ENCODE data around the gene ANKS1A. TPM values are rescaled to one million over a fixed set of nuclear protein-coding genes. Genes with fewer than 3 reads are reported as not detected.
"Not testable (repeated sequence)": the region's sequence is repeated elsewhere in the genome, so short reads cannot be mapped to it uniquely, and the experiment has no call there.

The ANKS1A gene
- total RNA-seq, 2 experiments from 2014 or later: 7.4 to 9.1 TPM

DNA sequence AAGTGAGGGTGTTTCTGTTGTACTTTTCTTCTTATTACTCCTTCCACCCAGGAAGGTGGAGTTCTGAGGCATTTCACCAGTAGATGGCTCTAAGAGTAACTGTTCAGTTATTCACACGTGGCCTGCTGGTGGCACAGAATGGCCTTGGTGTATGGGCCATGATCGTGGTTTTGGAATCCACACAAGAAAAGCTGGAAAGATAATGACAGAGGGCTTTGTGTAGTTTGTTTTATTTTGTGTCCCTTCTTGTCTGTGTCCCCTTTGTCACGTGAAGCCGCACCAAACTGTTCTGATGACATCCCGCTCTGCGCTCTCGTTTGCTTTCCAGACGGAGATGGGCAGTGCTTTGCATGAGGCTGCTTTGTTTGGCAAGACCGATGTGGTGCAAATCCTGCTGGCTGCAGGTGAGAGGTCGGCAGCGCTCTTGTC, 93.4 kb downstream of the ANKS1A start:
- DNase-seq: no peak
- Mint-ChIP-seq H3K27ac (no peak overlapping the region), H3K4me3 (no peak overlapping the region), H3K9me3 (ENCODE audit: low read depth) (no peaks in the 10 kb centered on the region), H3K4me1 (no peaks in the 10 kb centered on the region), H3K27me3 (no peaks in the 10 kb centered on the region), H3K36me3 (ENCODE audit: low read depth) (peaks cover 4% of the 10 kb centered on the region)
- CTCF ChIA-PET: interaction anchor here (0.6 kb wide), 1 partner anchor 114 kb away, joined by 4 read pairs; no protein-coding TSS in a partner anchor
- POLR2A ChIA-PET: no interaction called here
- ATAC-seq: no peak
- intact Hi-C loops (cut with DNase I, micrococcal nuclease): loop anchor here in 1 of 2 experiments (10.0 kb wide), 1 partner anchor 222 kb away; no protein-coding TSS in a partner anchor

DNA sequence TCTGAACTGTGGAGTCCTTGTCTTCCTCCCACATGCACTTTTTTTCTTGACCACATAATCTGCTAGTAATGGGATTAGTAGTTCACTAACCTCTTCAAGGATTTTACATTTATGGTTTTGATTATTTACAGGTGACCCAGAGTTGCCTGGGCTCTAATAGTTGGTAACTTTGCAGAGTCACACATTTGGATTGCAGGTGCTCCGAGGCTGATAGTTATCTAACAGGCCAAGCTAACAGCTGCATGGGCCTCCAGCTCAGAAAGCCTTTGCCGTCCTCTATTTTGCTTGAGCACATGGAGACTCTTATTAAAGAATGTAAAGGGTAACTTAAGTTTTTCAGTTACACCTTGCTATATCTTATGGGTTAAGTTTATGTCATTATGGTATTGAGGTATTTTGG, 95.4 kb downstream of the ANKS1A start:
- no peaks in the 10 kb centered on the region for H3K27me3 Mint-ChIP-seq
- DNase-seq: no peak
- no peak for ATAC-seq
- POLR2A ChIA-PET: interaction anchor here (0.6 kb wide), 1 partner anchor 228 kb away, joined by 3 read pairs; no protein-coding TSS in a partner anchor
- H3K27ac Mint-ChIP-seq: no peak overlapping the region
- no peaks in the 10 kb centered on the region for H3K9me3 Mint-ChIP-seq (ENCODE audit: low read depth)
- no peak overlapping the region for H3K4me3 Mint-ChIP-seq
- no peaks in the 10 kb centered on the region for H3K4me1 Mint-ChIP-seq
- CTCF ChIA-PET: interaction anchor here (0.6 to 6.7 kb wide), 7 partner anchors 8 to 1130 kb away, joined by 3 to 61 read pairs (median 4); no protein-coding TSS in a partner anchor
- peaks cover 9% of the 10 kb centered on the region for H3K36me3 Mint-ChIP-seq (ENCODE audit: low read depth)
- intact Hi-C loops (cut with DNase I, micrococcal nuclease): loop anchor here in 1 of 2 experiments (10.0 kb wide), 1 partner anchor 220 kb away; no protein-coding TSS in a partner anchor

DNA sequence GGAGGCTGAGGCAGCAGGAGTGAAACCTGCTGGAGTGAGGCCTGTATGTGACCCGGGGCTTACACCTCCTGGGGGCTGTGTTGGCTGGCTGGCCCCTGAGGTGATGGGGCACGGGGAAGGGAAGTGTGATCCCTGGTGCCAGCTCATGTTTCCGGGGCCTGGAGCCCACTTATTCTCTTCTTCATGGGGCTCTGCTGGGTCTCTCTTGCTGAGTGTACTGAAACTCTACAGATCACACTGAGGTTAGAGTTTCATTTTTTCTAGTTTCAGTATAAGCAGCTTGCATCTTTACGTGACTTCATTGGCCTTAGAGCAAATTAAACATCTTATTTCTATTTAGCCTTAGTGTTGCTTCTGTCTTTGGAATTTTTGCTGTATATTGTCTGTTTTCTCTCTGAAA, 96.2 kb downstream of the ANKS1A start:
- no peak for DNase-seq
- H3K4me1 Mint-ChIP-seq: no peaks in the 10 kb centered on the region
- intact Hi-C loops (cut with DNase I, micrococcal nuclease): loop anchor here in 1 of 2 experiments (5.0 to 10.0 kb wide), 2 partner anchors 220 to 257 kb away; no protein-coding TSS in a partner anchor
- ChIA-PET CTCF (interaction anchor here (0.7 to 6.7 kb wide), 7 partner anchors 13 to 256 kb away, joined by 3 to 61 read pairs (median 13); no protein-coding TSS in a partner anchor), POLR2A (no interaction called here)
- H3K4me3 Mint-ChIP-seq: no peak overlapping the region
- no peak for ATAC-seq
- no peaks in the 10 kb centered on the region for H3K9me3 Mint-ChIP-seq (ENCODE audit: low read depth)
- no peaks in the 10 kb centered on the region for H3K27me3 Mint-ChIP-seq
- no peak overlapping the region for H3K27ac Mint-ChIP-seq
- H3K36me3 Mint-ChIP-seq (ENCODE audit: low read depth): peaks cover 12% of the 10 kb centered on the region

DNA sequence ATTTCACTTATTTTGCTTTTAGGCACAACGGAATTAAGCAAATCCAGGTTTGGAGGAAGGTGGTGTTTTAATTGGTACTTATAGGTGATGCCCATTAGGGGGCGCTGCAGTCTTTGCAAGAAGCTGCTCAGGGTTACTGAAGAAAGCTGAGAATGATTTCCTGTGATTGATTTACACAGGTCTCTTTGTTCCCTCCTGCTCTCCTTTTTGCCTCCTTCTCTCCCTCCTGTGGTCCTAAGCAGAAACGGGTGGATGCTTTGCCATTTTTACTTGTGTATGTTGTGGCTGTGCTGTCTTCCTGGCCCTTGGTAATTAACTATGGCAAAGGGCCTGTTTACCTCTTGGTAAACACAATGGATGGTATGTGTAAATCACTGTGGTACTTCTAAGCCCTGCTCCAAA, 97.8 kb downstream of the ANKS1A start:
- peak; percentile 70 for ATAC-seq
- Mint-ChIP-seq H3K36me3 (ENCODE audit: low read depth) (peaks cover 12% of the 10 kb centered on the region), H3K9me3 (ENCODE audit: low read depth) (no peaks in the 10 kb centered on the region), H3K27me3 (no peaks in the 10 kb centered on the region), H3K27ac (no peak overlapping the region), H3K4me3 (no peak overlapping the region), H3K4me1 (no peaks in the 10 kb centered on the region)
- intact Hi-C loops (cut with DNase I, micrococcal nuclease): loop anchor here (1.0 to 10.0 kb wide), 5 partner anchors 153 to 255 kb away; no protein-coding TSS in a partner anchor
- DNase-seq: peak; percentile 82
- ChIA-PET POLR2A (interaction anchor here (0.6 kb wide), 1 partner anchor 337 kb away, joined by 4 read pairs; no protein-coding TSS in a partner anchor), CTCF (interaction anchor here (0.6 to 6.7 kb wide), 32 partner anchors 8 to 538 kb away, joined by 3 to 61 read pairs (median 4); no protein-coding TSS in a partner anchor)

DNA sequence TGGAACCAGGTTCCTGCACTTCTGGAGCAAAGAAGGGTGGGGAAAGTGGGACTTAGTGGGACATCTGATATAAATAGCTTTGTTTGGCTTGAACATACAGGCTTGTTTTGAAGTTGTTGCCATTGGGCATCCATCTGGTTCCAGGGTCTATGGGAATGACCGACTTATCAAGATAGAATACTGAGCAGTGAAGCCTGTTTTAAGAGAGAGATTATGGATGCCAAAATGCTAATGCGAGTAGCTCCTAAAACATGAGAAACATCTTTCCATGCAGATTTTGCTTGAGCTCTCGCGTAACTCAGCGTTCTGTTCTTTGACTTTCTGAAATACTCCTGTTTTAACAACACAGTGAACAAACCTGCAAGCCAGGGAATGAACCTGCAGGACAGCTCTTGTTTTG, 98.5 kb downstream of the ANKS1A start:
- Mint-ChIP-seq H3K4me1 (no peaks in the 10 kb centered on the region), H3K36me3 (ENCODE audit: low read depth) (peaks cover 12% of the 10 kb centered on the region), H3K9me3 (ENCODE audit: low read depth) (no peaks in the 10 kb centered on the region), H3K27ac (no peak overlapping the region), H3K4me3 (no peak overlapping the region), H3K27me3 (no peaks in the 10 kb centered on the region)
- ChIA-PET CTCF (interaction anchor here (0.7 to 6.7 kb wide), 23 partner anchors 8 to 538 kb away, joined by 3 to 61 read pairs (median 5); no protein-coding TSS in a partner anchor), POLR2A (no interaction called here)
- no peak for ATAC-seq
- intact Hi-C loops (cut with DNase I, micrococcal nuclease): loop anchor here in 1 of 2 experiments (5.0 to 10.0 kb wide), 2 partner anchors 217 to 255 kb away; no protein-coding TSS in a partner anchor
- DNase-seq: no peak

DNA sequence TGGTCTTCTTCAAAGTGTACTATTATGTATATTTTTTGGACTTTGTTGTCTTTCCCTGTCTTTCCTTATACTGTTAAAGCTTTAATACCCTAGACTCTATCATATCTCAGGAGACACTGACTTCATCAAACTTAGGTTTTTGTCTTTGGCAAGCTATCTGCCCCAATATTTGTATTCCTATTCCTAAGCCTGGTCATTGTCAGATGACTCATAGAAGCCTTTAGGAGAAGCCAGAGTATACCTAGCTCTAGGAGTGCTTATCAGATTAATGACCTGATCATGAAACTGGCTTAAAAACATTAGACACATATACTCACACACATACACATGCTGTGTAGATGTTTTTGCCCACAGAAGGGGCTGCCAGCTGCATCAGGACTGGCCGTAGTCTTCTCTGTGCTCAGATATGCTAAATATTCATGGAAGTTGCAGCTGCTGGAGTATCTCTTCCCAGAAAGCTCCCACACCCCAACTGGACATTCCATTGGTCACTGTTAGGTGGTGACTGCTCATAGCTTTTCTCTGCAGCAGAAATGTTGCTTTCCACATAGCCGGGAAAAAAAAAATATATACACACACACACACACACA, 102.0 kb downstream of the ANKS1A start:
- DNase-seq: no peak
- no peak for ATAC-seq
- Mint-ChIP-seq H3K27me3 (no peaks in the 10 kb centered on the region), H3K4me3 (no peak overlapping the region), H3K9me3 (ENCODE audit: low read depth) (no peaks in the 10 kb centered on the region), H3K4me1 (no peaks in the 10 kb centered on the region), H3K27ac (no peak overlapping the region), H3K36me3 (ENCODE audit: low read depth) (peaks cover 20% of the 10 kb centered on the region)
- POLR2A ChIA-PET: no interaction called here
- intact Hi-C loops (cut with DNase I, micrococcal nuclease): no loop called here
- CTCF ChIA-PET: interaction anchor here (1.1 to 3.2 kb wide), 2 partner anchors 99 to 149 kb away, joined by 3 to 20 read pairs; no protein-coding TSS in a partner anchor

DNA sequence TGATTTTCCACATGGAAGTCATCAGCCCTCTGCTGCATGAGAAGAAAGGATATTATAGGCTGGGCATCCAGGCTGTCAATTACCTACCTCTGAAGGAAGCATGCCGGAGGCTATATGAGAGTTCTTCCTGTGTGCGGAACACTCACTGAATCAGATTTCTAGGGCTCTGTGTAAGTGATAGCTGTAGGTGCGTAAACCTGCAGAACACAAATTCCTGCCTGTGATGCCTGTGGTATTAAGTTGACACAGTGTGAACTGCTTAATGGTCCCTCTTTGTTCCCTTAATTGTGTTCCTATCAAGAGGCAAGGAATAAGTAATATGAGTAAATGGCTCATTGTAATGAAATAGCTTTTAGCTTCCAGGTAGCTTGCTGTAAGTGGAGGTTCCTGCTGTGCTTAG, 103.3 kb downstream of the ANKS1A start:
- no peak for ATAC-seq
- H3K27ac Mint-ChIP-seq: no peak overlapping the region
- ChIA-PET CTCF (interaction anchor here (0.6 to 3.2 kb wide), 6 partner anchors 8 to 562 kb away, joined by 3 to 20 read pairs (median 3); no protein-coding TSS in a partner anchor), POLR2A (no interaction called here)
- no peaks in the 10 kb centered on the region for H3K27me3 Mint-ChIP-seq
- H3K36me3 Mint-ChIP-seq (ENCODE audit: low read depth): peaks cover 18% of the 10 kb centered on the region
- no peaks in the 10 kb centered on the region for H3K9me3 Mint-ChIP-seq (ENCODE audit: low read depth)
- intact Hi-C loops (cut with DNase I, micrococcal nuclease): no loop called here
- H3K4me1 Mint-ChIP-seq: no peaks in the 10 kb centered on the region
- no peak overlapping the region for H3K4me3 Mint-ChIP-seq
- no peak for DNase-seq

DNA sequence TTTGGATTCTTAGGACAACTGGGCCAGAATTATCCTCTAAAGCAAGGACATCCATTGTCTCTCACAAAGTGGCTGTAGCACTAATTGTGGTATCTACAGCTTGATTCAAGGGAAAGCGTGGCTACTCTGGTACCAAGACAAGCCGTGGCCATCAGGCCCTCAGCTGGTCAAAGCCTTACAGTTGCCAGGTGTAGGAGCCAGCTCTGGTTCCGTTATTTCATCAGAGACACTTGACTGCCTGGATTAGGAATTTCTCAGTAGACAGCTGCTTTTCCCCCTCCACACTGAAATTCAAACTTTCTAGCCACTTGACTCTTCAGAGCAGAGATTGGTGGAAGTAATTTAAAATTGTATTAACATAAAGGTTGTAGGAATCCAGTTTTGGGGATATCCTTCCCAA, 104.2 kb downstream of the ANKS1A start:
- CTCF ChIA-PET: interaction anchor here (0.5 to 3.2 kb wide), 4 partner anchors 9 to 1006 kb away, joined by 3 to 20 read pairs (median 4); no protein-coding TSS in a partner anchor
- H3K27me3 Mint-ChIP-seq: no peaks in the 10 kb centered on the region
- DNase-seq (no peak), ATAC-seq (no peak)
- intact Hi-C loops (cut with DNase I, micrococcal nuclease): no loop called here
- H3K36me3 Mint-ChIP-seq (ENCODE audit: low read depth): peaks cover 18% of the 10 kb centered on the region
- POLR2A ChIA-PET: no interaction called here
- H3K4me1 Mint-ChIP-seq: no peaks in the 10 kb centered on the region
- no peaks in the 10 kb centered on the region for H3K9me3 Mint-ChIP-seq (ENCODE audit: low read depth)
- H3K4me3 Mint-ChIP-seq: no peak overlapping the region
- no peak overlapping the region for H3K27ac Mint-ChIP-seq

DNA sequence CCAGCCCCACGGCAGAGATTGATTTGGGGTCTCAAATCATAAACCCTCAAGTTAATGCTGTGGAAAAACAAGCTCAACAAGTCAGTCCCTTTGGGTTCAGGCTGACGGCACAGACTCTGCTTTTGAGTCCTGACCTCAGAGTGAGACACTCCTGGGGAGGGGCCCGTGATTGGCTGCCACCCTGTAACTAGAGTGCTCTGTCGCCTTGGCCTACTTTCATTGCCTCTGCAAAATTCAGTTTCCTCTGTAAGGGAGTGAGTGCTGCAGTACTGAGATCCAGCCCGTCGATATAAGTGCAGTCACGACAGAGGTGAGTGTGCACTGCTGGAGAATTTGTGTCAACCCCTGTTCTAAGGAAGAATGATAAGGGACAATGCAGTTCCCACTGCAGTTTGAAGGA, 105.6 kb downstream of the ANKS1A start:
- H3K27ac Mint-ChIP-seq: no peak overlapping the region
- no peak for DNase-seq
- no peaks in the 10 kb centered on the region for H3K9me3 Mint-ChIP-seq (ENCODE audit: low read depth)
- POLR2A ChIA-PET: no interaction called here
- H3K4me3 Mint-ChIP-seq: no peak overlapping the region
- no peaks in the 10 kb centered on the region for H3K4me1 Mint-ChIP-seq
- H3K27me3 Mint-ChIP-seq: no peaks in the 10 kb centered on the region
- CTCF ChIA-PET: interaction anchor here (0.6 to 1.4 kb wide), 2 partner anchors 8 to 25 kb away, joined by 3 to 4 read pairs; no protein-coding TSS in a partner anchor
- intact Hi-C loops (cut with DNase I, micrococcal nuclease): no loop called here
- H3K36me3 Mint-ChIP-seq (ENCODE audit: low read depth): peaks cover 13% of the 10 kb centered on the region
- ATAC-seq: no peak

DNA sequence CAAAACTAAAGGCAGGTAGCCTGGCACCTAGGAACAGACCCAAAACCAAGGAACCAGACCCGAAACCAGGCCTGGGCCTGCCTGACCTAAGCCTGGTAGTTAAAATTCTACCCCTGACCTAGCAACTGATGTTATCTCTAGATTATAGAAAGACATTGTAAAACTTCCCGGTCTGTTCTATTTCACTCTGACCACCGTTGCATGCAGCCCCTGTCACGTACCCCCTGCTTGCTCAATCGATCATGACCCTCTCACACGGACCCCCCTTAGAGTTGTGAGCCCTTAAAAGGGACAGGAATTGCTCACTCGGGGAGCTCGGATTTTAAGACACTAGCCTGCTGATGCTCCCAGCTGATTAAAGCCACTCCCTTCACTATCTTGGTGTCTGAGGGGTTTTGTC, 109.4 kb downstream of the ANKS1A start:
- H3K27ac Mint-ChIP-seq; H3K9me3 Mint-ChIP-seq (ENCODE audit: low read depth); ATAC-seq; POLR2A ChIA-PET; intact Hi-C loops (cut with DNase I, micrococcal nuclease); H3K4me1 Mint-ChIP-seq; H3K4me3 Mint-ChIP-seq; CTCF ChIA-PET; H3K27me3 Mint-ChIP-seq; DNase-seq: not testable (repeated sequence)
- H3K36me3 Mint-ChIP-seq (ENCODE audit: low read depth): peaks cover 15% of the 10 kb centered on the region

DNA sequence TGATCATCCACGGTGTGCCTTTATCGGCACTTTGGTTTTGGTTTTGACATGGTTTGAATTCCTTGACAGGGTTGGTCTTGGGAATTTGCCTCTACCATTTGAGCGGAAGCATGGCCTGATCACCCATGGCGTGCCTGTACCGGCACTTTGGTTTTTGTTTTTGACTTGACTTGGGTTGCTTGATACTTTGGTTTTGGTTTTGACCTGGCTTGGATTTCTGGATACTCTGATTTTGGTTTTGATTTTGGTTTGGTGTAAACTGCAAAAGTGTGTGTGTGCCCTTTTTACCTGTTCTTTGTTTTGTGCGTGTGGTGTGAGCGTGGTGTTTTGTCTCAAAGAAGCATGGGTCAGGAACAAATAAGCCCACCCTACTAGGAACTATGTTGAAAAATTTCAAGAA, 110.1 kb downstream of the ANKS1A start:
- ATAC-seq; H3K9me3 Mint-ChIP-seq (ENCODE audit: low read depth); CTCF ChIA-PET; DNase-seq; intact Hi-C loops (cut with DNase I, micrococcal nuclease); H3K4me1 Mint-ChIP-seq; H3K27me3 Mint-ChIP-seq; H3K4me3 Mint-ChIP-seq; H3K27ac Mint-ChIP-seq; POLR2A ChIA-PET: not testable (repeated sequence)
- H3K36me3 Mint-ChIP-seq (ENCODE audit: low read depth): peaks cover 16% of the 10 kb centered on the region

DNA sequence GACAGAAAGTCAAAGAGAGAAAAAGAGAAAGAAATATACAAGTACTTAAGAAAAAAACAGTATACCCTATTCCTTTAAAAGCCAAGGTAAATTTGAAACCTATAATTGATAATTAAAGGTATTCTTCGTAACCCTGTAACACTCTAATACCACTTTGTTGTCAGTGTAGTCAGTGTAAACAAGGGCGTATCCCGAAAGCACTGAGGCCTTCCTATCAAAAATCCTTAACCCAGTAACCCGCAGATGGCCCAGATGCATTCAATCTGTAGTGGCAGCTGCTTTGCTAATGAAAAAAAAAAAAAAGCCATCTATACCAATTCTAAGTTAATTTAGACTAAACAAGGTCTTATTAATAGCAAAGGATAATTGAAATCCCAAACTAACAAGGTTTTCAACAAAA, 110.9 kb downstream of the ANKS1A start:
- intact Hi-C loops (cut with DNase I, micrococcal nuclease); POLR2A ChIA-PET; H3K4me3 Mint-ChIP-seq; CTCF ChIA-PET; H3K9me3 Mint-ChIP-seq (ENCODE audit: low read depth); H3K4me1 Mint-ChIP-seq; ATAC-seq; H3K27me3 Mint-ChIP-seq; H3K27ac Mint-ChIP-seq; DNase-seq: not testable (repeated sequence)
- peaks cover 13% of the 10 kb centered on the region for H3K36me3 Mint-ChIP-seq (ENCODE audit: low read depth)

Measured in activated CD4-positive, alpha-beta T cell treated with anti-CD3 and anti-CD28 coated beads for 36 hours (primary cell).